HepG2 (cell line): ENCODE measurements around the gene ANKRD12. TPM values are rescaled to one million over a fixed set of nuclear protein-coding genes. Genes with fewer than 3 reads are reported as not detected.
A peak's percentile ranks its signal among the peaks of the same experiment; 100 is the strongest.

ENCODE experiments used
- DNMT1 ChIP-seq: sonication (generic); formaldehyde crosslinking; IDR thresholded peaks from 2 replicates; pipeline ENCODE4 v1.5.1; 2020; ENCODE audit warnings: mild to moderate bottlenecking, missing genetic modification reagents
- JUND ChIP-seq: sonication (generic); formaldehyde crosslinking; IDR thresholded peaks from 2 replicates; pipeline ENCODE4 v1.8.0; 2022; ENCODE audit warnings: mild to moderate bottlenecking, missing genetic modification reagents
- SNAI1 ChIP-seq: sonication (generic); formaldehyde crosslinking; IDR thresholded peaks from 2 replicates; pipeline ENCODE4 v1.5.0; 2020; ENCODE audit warnings: mild to moderate bottlenecking, missing genetic modification reagents, borderline replicate concordance
- SOX13 ChIP-seq, 3 experiments: fragments of 450-650 bp in 1 of 3; sonication (generic) in 1 of 3; formaldehyde crosslinking in 1 of 3; IDR thresholded peaks in 2 of 3; conservative IDR thresholded peaks in 1 of 3; 2 replicates each; pipeline versions ENCODE4 v1.5.0 to v1.6.1; 2016 to 2020; ENCODE audit warnings: antibody characterized with exemption in 1 of 3, mild to moderate bottlenecking in 1 of 3, missing compliant biosample characterization in 1 of 3, missing genetic modification reagents in 1 of 3, moderate library complexity in 1 of 3
- ZNF563 ChIP-seq: sonication (generic); formaldehyde crosslinking; IDR thresholded peaks from 2 replicates; pipeline ENCODE4 v1.8.0; 2022; ENCODE audit warnings: mild to moderate bottlenecking, moderate library complexity, missing genetic modification reagents
- ZNF839 ChIP-seq: sonication (generic); formaldehyde crosslinking; IDR thresholded peaks from 2 replicates; pipeline ENCODE4 v1.4.0; 2020; ENCODE audit warnings: missing genetic modification reagents, mild to moderate bottlenecking, borderline replicate concordance
- polyA plus RNA-seq, 8 experiments: library from polyadenylated mRNA; depleted of rRNA in 3 of 8; stranded (reverse) in 7 of 8; unstranded in 1 of 8; fragments of >200 nt; fragmentation: Illumina TruSeq in 4 of 8; extraction: Trizol in 4 of 8; gene quantifications; 2 replicates each; pipeline versions ENCODE4 v1.2.1 to v1.2.3, GENCODE V29; 2011 to 2016; ENCODE audit warnings: low read depth in 4 of 8, missing spikeins in 1 of 8, mixed read lengths in 1 of 8; ENCODE audit not compliant: insufficient read depth in 1 of 8
- total RNA-seq, 5 experiments: library from RNA; depleted of rRNA; stranded (reverse); fragments of >200 nt; fragmentation: Illumina TruSeq; extraction: Trizol; gene quantifications; 2 replicates each; pipeline ENCODE4 v1.2.3, GENCODE V29; 2016; ENCODE audit warnings: low read depth in 1 of 5
- TF ChIP-seq, protein P1 (sequence below), 2 experiments: sonication (generic) in 1 of 2; formaldehyde crosslinking in 1 of 2; IDR thresholded peaks; 2 replicates each; pipeline versions ENCODE4 v1.6.1 to v1.9.0; 2014 to 2022; ENCODE audit warnings: antibody characterized with exemption in 1 of 2, borderline replicate concordance in 1 of 2, inconsistent platforms in 1 of 2, low read depth in 1 of 2, missing genetic modification reagents in 1 of 2
- TF ChIP-seq, protein P2 (sequence below): IDR thresholded peaks from 2 replicates; pipeline ENCODE4 v1.6.1; 2016; ENCODE audit warnings: mild to moderate bottlenecking
- TF ChIP-seq, protein P3 (sequence below): sonication (generic); formaldehyde crosslinking; IDR thresholded peaks from 2 replicates; pipeline ENCODE4 v1.4.0; 2020; ENCODE audit warnings: low read depth, missing genetic modification reagents
- TF ChIP-seq, protein P4 (sequence below): sonication (generic); formaldehyde crosslinking; IDR thresholded peaks from 2 replicates; pipeline ENCODE4 v1.4.0; 2020; ENCODE audit warnings: missing genetic modification reagents
- TF ChIP-seq, protein P5 (sequence below): sonication (generic); formaldehyde crosslinking; IDR thresholded peaks from 2 replicates; pipeline ENCODE4 v1.5.1; 2020; ENCODE audit warnings: missing genetic modification reagents, mild to moderate bottlenecking, borderline replicate concordance

ANKRD12 gene
- total and polyA plus RNA-seq, 2 of the 13 experiments (the other 11 are each of a cell fraction or from before 2014, with no cell fraction given), result 6.0 to 23.2 TPM

DNA sequence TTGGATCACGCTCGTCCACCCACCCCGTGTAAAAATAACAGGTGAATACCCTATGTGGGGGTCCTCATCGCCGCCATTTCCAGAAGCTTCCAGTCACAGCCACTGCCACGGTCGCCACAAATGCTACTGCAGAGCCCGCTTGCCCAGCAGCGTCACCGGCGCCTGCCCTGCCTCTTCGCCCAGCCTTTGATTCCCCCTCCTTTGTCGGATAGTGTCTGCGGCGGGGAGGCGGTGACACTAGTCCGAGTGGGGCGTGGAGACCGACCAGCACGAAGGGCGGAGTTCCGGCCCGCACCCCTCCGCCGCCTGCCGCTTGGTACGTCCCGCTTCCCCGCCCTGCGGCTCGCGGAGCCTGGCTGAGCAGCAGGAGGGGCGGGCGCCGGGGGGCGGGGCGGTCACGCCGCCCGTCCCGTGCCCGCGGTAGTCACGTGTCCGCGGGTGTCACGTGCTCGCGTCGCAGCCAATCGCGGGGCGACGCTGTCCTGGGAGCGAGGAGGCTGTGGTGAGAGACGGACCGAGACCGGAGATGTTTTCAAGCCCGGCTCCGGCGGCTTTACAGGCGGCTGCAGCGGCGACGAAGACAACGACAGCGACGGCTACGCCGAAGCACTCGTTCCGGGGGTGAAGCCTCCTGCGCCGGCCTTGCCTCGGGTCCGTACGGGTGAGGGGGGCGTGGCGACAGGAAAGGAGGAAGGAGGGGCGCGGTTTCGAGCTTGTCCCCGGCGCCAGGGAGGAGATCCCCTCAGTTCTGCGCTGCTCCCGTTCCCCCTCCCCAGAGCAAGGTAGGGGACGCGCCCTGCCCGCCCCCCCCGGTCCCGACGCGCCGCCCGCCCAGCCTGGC lies at the start of gene ANKRD12 (continued):
- TF ChIP-seq, protein P1, sequence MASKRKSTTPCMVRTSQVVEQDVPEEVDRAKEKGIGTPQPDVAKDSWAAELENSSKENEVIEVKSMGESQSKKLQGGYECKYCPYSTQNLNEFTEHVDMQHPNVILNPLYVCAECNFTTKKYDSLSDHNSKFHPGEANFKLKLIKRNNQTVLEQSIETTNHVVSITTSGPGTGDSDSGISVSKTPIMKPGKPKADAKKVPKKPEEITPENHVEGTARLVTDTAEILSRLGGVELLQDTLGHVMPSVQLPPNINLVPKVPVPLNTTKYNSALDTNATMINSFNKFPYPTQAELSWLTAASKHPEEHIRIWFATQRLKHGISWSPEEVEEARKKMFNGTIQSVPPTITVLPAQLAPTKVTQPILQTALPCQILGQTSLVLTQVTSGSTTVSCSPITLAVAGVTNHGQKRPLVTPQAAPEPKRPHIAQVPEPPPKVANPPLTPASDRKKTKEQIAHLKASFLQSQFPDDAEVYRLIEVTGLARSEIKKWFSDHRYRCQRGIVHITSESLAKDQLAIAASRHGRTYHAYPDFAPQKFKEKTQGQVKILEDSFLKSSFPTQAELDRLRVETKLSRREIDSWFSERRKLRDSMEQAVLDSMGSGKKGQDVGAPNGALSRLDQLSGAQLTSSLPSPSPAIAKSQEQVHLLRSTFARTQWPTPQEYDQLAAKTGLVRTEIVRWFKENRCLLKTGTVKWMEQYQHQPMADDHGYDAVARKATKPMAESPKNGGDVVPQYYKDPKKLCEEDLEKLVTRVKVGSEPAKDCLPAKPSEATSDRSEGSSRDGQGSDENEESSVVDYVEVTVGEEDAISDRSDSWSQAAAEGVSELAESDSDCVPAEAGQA (IDR thresholded peaks at IDR 0.05; ENCODE audit: low read depth), result peak; percentile 14; the same call in 1 of the 2 replicates
- TF ChIP-seq, protein P1 (CRISPR knock-in tag; IDR thresholded peaks at IDR 0.05; ENCODE audit: borderline replicate concordance), result 0 out of 2 replicates have a peak, but pooled peaks have one; percentile 35
- TF ChIP-seq, protein P2, sequence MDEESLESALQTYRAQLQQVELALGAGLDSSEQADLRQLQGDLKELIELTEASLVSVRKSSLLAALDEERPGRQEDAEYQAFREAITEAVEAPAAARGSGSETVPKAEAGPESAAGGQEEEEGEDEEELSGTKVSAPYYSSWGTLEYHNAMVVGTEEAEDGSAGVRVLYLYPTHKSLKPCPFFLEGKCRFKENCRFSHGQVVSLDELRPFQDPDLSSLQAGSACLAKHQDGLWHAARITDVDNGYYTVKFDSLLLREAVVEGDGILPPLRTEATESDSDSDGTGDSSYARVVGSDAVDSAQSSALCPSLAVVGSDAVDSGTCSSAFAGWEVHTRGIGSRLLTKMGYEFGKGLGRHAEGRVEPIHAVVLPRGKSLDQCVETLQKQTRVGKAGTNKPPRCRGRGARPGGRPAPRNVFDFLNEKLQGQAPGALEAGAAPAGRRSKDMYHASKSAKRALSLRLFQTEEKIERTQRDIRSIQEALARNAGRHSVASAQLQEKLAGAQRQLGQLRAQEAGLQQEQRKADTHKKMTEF, result peak; percentile 93
- TF ChIP-seq, protein P3, sequence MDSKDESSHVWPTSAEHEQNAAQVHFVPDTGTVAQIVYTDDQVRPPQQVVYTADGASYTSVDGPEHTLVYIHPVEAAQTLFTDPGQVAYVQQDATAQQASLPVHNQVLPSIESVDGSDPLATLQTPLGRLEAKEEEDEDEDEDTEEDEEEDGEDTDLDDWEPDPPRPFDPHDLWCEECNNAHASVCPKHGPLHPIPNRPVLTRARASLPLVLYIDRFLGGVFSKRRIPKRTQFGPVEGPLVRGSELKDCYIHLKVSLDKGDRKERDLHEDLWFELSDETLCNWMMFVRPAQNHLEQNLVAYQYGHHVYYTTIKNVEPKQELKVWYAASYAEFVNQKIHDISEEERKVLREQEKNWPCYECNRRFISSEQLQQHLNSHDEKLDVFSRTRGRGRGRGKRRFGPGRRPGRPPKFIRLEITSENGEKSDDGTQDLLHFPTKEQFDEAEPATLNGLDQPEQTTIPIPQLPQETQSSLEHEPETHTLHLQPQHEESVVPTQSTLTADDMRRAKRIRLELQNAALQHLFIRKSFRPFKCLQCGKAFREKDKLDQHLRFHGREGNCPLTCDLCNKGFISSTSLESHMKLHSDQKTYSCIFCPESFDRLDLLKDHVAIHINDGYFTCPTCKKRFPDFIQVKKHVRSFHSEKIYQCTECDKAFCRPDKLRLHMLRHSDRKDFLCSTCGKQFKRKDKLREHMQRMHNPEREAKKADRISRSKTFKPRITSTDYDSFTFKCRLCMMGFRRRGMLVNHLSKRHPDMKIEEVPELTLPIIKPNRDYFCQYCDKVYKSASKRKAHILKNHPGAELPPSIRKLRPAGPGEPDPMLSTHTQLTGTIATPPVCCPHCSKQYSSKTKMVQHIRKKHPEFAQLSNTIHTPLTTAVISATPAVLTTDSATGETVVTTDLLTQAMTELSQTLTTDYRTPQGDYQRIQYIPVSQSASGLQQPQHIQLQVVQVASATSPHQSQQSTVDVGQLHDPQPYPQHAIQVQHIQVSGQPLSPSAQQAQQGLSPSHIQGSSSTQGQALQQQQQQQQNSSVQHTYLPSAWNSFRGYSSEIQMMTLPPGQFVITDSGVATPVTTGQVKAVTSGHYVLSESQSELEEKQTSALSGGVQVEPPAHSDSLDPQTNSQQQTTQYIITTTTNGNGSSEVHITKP (CRISPR knock-in tag), result peak; percentile 99
- TF ChIP-seq SOX13 (IDR thresholded peaks at IDR 0.05) (no peak), SOX13 (CRISPR knock-in tag; conservative IDR thresholded peaks at IDR 0.05 in 1 of 2, IDR thresholded peaks at IDR 0.05 in 1 of 2) (no peak; a peak in 1 of 4 replicates), JUND (no peak), ZNF839 (CRISPR knock-in tag) (no peak), ZNF563 (peak; percentile 72; the same call in 1 of the 2 replicates), SNAI1 (CRISPR knock-in tag) (peak; percentile 71; the same call in 1 of the 2 replicates), DNMT1 (CRISPR knock-in tag) (peak; percentile 65)
- TF ChIP-seq, protein P4, sequence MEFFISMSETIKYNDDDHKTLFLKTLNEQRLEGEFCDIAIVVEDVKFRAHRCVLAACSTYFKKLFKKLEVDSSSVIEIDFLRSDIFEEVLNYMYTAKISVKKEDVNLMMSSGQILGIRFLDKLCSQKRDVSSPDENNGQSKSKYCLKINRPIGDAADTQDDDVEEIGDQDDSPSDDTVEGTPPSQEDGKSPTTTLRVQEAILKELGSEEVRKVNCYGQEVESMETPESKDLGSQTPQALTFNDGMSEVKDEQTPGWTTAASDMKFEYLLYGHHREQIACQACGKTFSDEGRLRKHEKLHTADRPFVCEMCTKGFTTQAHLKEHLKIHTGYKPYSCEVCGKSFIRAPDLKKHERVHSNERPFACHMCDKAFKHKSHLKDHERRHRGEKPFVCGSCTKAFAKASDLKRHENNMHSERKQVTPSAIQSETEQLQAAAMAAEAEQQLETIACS (CRISPR knock-in tag), result peak; percentile 79
- TF ChIP-seq, protein P5, sequence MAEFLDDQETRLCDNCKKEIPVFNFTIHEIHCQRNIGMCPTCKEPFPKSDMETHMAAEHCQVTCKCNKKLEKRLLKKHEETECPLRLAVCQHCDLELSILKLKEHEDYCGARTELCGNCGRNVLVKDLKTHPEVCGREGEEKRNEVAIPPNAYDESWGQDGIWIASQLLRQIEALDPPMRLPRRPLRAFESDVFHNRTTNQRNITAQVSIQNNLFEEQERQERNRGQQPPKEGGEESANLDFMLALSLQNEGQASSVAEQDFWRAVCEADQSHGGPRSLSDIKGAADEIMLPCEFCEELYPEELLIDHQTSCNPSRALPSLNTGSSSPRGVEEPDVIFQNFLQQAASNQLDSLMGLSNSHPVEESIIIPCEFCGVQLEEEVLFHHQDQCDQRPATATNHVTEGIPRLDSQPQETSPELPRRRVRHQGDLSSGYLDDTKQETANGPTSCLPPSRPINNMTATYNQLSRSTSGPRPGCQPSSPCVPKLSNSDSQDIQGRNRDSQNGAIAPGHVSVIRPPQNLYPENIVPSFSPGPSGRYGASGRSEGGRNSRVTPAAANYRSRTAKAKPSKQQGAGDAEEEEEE (CRISPR knock-in tag), result no peak
